HEK293 (cell line): Measurements from ENCODE around the gene FCER2.

Experiments
- CTCF ChIA-PET: fragments of 350-600 bp; formaldehyde crosslinking; extraction: SDS; loops from one replicate; lab custom pipeline; 2021; ENCODE audit warnings: antibody characterized with exemption; lab: Yijun Ruan, JAX
- POLR2A ChIA-PET: fragments of 300-600 bp; formaldehyde crosslinking; extraction: SDS; loops from one replicate; lab custom pipeline; 2020; ENCODE audit warnings: antibody characterized with exemption, inconsistent platforms; lab: Yijun Ruan, JAX
- H3K27ac ChIP-seq: fragments of 200-500 bp; sonication (Bioruptor generic); 2 replicates; pipeline ENCODE4 v1.5.1; 2014; ENCODE audit warnings: low read depth, low read length, control low read depth, inconsistent platforms; ENCODE audit errors: extremely low read depth
- H3K36me3 ChIP-seq, 2 experiments: fragments of 200-500 bp in 1 of 2; sonication (Bioruptor generic) in 1 of 2; 1 replicate in 1 of 2; 2 replicates in 1 of 2; pipeline ENCODE4 v1.5.1; 2014 to 2017; ENCODE audit warnings: inconsistent platforms in 2 of 2, low read length in 2 of 2; ENCODE audit not compliant: control insufficient read depth in 2 of 2, insufficient read depth in 1 of 2
- H3K4me1 ChIP-seq: fragments of 200-500 bp; sonication (Bioruptor generic); 2 replicates; pipeline ENCODE4 v1.5.1; 2014; ENCODE audit warnings: mild to moderate bottlenecking, low read length, inconsistent platforms; ENCODE audit not compliant: control insufficient read depth, insufficient read depth
- H3K4me3 ChIP-seq: 2 replicates; pipeline ENCODE4 v1.5.1; 2011; ENCODE audit warnings: low read depth, mild to moderate bottlenecking, control low read depth, low read length, moderate library complexity
- H3K9me3 ChIP-seq: fragments of 200-500 bp; sonication (Bioruptor generic); 2 replicates; pipeline ENCODE4 v1.5.1; 2014; ENCODE audit warnings: low read depth, low read length, inconsistent platforms; ENCODE audit not compliant: control insufficient read depth, insufficient read depth
- GFI1B ChIP-seq: fragments of 450-650 bp; formaldehyde crosslinking; IDR thresholded peaks from 2 replicates; pipeline ENCODE4 v1.5.1; 2016; ENCODE audit warnings: missing biosample characterization, missing genetic modification characterization
- HOXA7 ChIP-seq: sonication (generic); formaldehyde crosslinking; IDR thresholded peaks from 2 replicates; pipeline ENCODE4 v1.8.1; 2022; ENCODE audit warnings: missing genetic modification reagents, borderline replicate concordance
- PRDM1 ChIP-seq: fragments of 450-650 bp; formaldehyde crosslinking; IDR thresholded peaks from 2 replicates; pipeline ENCODE4; 2016; ENCODE audit warnings: missing biosample characterization, missing genetic modification characterization
- PRDM10 ChIP-seq: fragments of 450-650 bp; formaldehyde crosslinking; IDR thresholded peaks from 2 replicates; pipeline ENCODE4 v1.5.1; 2016; ENCODE audit warnings: missing biosample characterization, missing genetic modification characterization
- REST ChIP-seq: fragments of 450-650 bp; formaldehyde crosslinking; IDR thresholded peaks from 2 replicates; pipeline ENCODE4 v1.5.1; 2016; ENCODE audit warnings: missing biosample characterization, missing genetic modification characterization
- TCF7L2 ChIP-seq: IDR thresholded peaks from 2 replicates; pipeline ENCODE4 v1.6.1; 2011; ENCODE audit warnings: low read depth, mild to moderate bottlenecking, inconsistent platforms, low read length, moderate library complexity, borderline replicate concordance
- ZBTB17 ChIP-seq: fragments of 450-650 bp; formaldehyde crosslinking; IDR thresholded peaks from 2 replicates; pipeline ENCODE4 v1.5.1; 2016; ENCODE audit warnings: missing biosample characterization, missing genetic modification characterization
- ZBTB7A ChIP-seq: fragments of 450-650 bp; formaldehyde crosslinking; IDR thresholded peaks from 2 replicates; pipeline ENCODE4 v1.5.1; 2016; ENCODE audit warnings: low read depth, missing biosample characterization, missing genetic modification characterization
- ZNF174 ChIP-seq: fragments of 450-650 bp; formaldehyde crosslinking; IDR thresholded peaks from 2 replicates; pipeline ENCODE4 v1.5.0; 2017; ENCODE audit warnings: missing biosample characterization, mild to moderate bottlenecking, missing genetic modification characterization
- ZNF366 ChIP-seq: fragments of 450-650 bp; formaldehyde crosslinking; conservative IDR thresholded peaks from 2 replicates; pipeline ENCODE4 v1.5.1; 2016; ENCODE audit warnings: missing biosample characterization, missing genetic modification characterization
- ZNF37A ChIP-seq: fragments of 450-650 bp; IDR thresholded peaks from 2 replicates; pipeline ENCODE4 v1.5.1; 2018; ENCODE audit warnings: missing biosample characterization, missing genetic modification characterization
- ZNF433 ChIP-seq: fragments of 450-650 bp; formaldehyde crosslinking; IDR thresholded peaks from 2 replicates; pipeline ENCODE4 v1.5.1; 2016; ENCODE audit warnings: missing biosample characterization, missing genetic modification characterization, low read depth
- ZNF513 ChIP-seq: fragments of 450-650 bp; IDR thresholded peaks from 2 replicates; pipeline ENCODE4 v1.5.1; 2018; ENCODE audit warnings: missing biosample characterization, missing genetic modification characterization
- ZNF548 ChIP-seq: fragments of 450-650 bp; formaldehyde crosslinking; IDR thresholded peaks from 2 replicates; pipeline ENCODE4 v1.5.1; 2016; ENCODE audit warnings: missing biosample characterization, missing genetic modification characterization
- ZNF639 ChIP-seq: fragments of 450-650 bp; formaldehyde crosslinking; IDR thresholded peaks from 2 replicates; pipeline ENCODE4 v1.5.1; 2016; ENCODE audit warnings: missing biosample characterization, missing genetic modification characterization
- ZNF701 ChIP-seq: fragments of 450-650 bp; formaldehyde crosslinking; IDR thresholded peaks from 2 replicates; pipeline ENCODE4 v1.5.1; 2016; ENCODE audit warnings: missing biosample characterization, missing genetic modification characterization
- ZNF76 ChIP-seq: fragments of 450-650 bp; formaldehyde crosslinking; IDR thresholded peaks from 2 replicates; pipeline ENCODE4; 2016; ENCODE audit warnings: low read depth, missing biosample characterization, missing genetic modification characterization, borderline replicate concordance
- ZSCAN4 ChIP-seq: fragments of 450-650 bp; formaldehyde crosslinking; IDR thresholded peaks from 2 replicates; pipeline ENCODE4 v1.5.1; 2017; ENCODE audit warnings: missing biosample characterization, missing genetic modification characterization
- TF ChIP-seq, protein P1 (sequence below): fragments of 450-650 bp; formaldehyde crosslinking; IDR thresholded peaks from 2 replicates; pipeline ENCODE4 v1.5.1; 2016; ENCODE audit warnings: missing biosample characterization, missing genetic modification characterization

Gene FCER2

DNA sequence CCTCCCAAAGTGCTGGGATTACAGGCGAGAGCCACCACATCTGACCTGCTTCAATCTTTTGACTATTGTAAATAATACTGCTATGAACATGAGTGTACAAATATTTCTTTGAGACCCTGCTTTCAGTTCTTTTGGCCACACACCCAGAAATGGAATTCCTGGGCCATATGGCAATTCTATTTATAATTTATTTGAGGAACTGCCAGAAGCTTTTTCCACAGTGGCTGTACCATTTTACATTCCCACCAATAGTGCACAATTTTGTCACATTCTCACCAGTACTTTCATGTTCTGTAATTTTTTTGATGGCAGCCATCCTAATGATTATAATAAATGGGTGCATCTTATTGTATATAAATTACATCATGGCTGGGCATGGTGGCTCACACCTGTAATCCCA is 13.7 kb upstream of the FCER2 start (continued):
- no peak for TF ChIP-seq ZNF174 (tag by site-specific recombination)

DNA sequence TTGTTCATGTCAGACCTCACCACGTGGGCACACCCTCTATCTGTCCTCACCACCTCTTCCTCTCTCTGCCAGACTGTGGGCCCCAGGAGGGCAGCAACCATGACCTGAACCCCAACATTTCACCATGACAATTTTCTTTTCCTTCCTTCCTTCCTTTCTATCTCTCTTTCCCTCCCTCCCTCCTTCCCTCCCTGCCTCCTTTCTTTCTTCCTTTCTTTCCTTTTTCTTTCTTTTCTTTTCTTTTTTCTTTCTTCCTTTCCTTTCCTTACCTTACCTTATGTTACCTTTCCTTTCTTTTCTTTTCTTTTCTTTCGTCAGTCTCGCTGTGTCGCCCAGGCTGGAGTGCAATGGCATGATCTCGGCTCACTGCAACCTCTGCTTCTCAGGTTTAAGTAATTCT is 8.7 kb upstream of the FCER2 start:
- ChIA-PET CTCF (interaction anchor here (0.6 kb wide), 1 partner anchor 369 kb away, joined by 3 read pairs; no protein-coding TSS in a partner anchor), POLR2A (no interaction called here)
- Histone ChIP-seq H3K36me3 (no peaks in the 10 kb centered on the region), H3K4me3 (no peak overlapping the region), H3K4me1 (no peaks in the 10 kb centered on the region), H3K27ac (no peak overlapping the region), H3K9me3 (no peaks in the 10 kb centered on the region)
- TF ChIP-seq PRDM1: peak; percentile 84
- peak; percentile 90 for TF ChIP-seq ZNF366 (tag by site-specific recombination)
- TF ChIP-seq, protein P1, sequence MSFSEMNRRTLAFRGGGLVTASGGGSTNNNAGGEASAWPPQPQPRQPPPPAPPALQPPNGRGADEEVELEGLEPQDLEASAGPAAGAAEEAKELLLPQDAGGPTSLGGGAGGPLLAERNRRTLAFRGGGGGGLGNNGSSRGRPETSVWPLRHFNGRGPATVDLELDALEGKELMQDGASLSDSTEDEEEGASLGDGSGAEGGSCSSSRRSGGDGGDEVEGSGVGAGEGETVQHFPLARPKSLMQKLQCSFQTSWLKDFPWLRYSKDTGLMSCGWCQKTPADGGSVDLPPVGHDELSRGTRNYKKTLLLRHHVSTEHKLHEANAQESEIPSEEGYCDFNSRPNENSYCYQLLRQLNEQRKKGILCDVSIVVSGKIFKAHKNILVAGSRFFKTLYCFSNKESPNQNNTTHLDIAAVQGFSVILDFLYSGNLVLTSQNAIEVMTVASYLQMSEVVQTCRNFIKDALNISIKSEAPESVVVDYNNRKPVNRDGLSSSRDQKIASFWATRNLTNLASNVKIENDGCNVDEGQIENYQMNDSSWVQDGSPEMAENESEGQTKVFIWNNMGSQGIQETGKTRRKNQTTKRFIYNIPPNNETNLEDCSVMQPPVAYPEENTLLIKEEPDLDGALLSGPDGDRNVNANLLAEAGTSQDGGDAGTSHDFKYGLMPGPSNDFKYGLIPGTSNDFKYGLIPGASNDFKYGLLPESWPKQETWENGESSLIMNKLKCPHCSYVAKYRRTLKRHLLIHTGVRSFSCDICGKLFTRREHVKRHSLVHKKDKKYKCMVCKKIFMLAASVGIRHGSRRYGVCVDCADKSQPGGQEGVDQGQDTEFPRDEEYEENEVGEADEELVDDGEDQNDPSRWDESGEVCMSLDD (tag by site-specific recombination): 0 out of 2 replicates have a peak, but pooled peaks have one; percentile 29
- TF ChIP-seq ZBTB17 (tag by site-specific recombination): no peak

- Histone ChIP-seq H3K27ac (no peak overlapping the region), H3K36me3 (no peaks in the 10 kb centered on the region), H3K4me3 (no peak overlapping the region), H3K9me3 (no peaks in the 10 kb centered on the region), H3K4me1 (no peaks in the 10 kb centered on the region)
- ChIA-PET POLR2A (no interaction called here), CTCF (interaction anchor here (0.6 kb wide), 1 partner anchor 368 kb away, joined by 3 read pairs; no protein-coding TSS in a partner anchor)
- TF ChIP-seq ZBTB7A: no peak
- no peak for TF ChIP-seq ZNF513 (tag by site-specific recombination)
- TF ChIP-seq ZNF639: no peak
- TF ChIP-seq ZSCAN4 (tag by site-specific recombination): no peak
- TF ChIP-seq ZNF701 (tag by site-specific recombination): no peak
- TF ChIP-seq PRDM10 (tag by site-specific recombination): no peak
- no peak for TF ChIP-seq TCF7L2
- no peak for TF ChIP-seq HOXA7 (CRISPR knock-in tag)
- TF ChIP-seq GFI1B (tag by site-specific recombination): no peak
- TF ChIP-seq ZNF37A: no peak
- TF ChIP-seq ZNF76 (tag by site-specific recombination): no peak
- no peak for TF ChIP-seq ZNF433 (tag by site-specific recombination)
- TF ChIP-seq REST (tag by site-specific recombination): no peak
- TF ChIP-seq ZNF548 (tag by site-specific recombination): no peak
Observed at GRCh38 chr19:7709932-7710460, 8.1 kb upstream of the FCER2 start.
